G401.6 (cell line): ENCODE measurements around the gene PSPC1.

Source experiments
- FAIRE-seq: peaks from 2 replicates; lab custom pipeline; 2012; peaks lifted over from hg19 to GRCh38; lab: Jason Lieb, UNC

Gene PSPC1

GRCh38 chr13:19673473-19674430 lies 109.0 kb downstream of the PSPC1 start:
- no peak for FAIRE-seq

GRCh38 chr13:19672990-19673389 lies 109.8 kb downstream of the PSPC1 start:
- no peak for FAIRE-seq

DNA sequence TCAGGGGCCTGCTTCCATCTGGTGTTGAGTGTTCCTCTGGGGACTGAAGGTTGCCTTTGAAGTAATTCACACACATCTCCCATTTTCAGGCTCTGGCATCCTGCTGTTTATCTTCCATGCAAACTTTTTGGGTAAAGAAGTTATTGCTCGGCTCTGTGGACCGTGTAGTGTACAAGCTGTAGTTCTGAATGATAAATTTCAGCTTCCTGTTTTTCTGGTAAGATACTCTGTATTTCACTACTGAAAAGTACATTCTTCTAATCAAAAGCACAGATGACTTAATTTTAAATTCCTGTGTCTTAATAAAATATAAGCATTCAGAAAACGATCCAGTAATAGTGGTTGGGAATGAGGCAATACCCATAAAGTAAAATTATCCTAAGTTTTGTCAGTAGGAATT lies 112.6 kb downstream of the PSPC1 start:
- FAIRE-seq, result no peak

- no peak for FAIRE-seq
Observed at GRCh38 chr13:19668778-19669177, 114.0 kb downstream of the PSPC1 start.

DNA sequence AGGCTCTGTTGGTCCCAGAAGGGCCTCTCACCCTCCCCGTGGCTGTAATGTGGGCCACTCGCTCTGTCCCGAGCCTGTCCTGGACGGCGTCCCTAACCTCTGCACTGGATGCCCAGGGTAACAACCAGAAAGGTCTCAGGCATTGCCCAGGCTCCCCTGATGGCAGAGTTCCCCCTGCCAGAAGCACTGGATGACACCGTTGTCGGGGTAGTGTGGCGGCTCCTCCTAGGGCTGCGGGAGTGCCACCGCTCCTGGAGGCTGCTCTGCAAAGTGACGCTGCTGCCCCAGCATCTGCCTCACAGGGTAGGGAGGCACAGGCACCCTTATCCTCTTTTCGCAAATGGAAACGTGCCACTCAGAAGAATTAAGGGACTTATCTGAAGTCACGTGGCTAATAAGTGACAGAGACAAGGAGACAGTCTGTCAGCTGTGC lies 117.3 kb downstream of the PSPC1 start:
- FAIRE-seq, result no peak

DNA sequence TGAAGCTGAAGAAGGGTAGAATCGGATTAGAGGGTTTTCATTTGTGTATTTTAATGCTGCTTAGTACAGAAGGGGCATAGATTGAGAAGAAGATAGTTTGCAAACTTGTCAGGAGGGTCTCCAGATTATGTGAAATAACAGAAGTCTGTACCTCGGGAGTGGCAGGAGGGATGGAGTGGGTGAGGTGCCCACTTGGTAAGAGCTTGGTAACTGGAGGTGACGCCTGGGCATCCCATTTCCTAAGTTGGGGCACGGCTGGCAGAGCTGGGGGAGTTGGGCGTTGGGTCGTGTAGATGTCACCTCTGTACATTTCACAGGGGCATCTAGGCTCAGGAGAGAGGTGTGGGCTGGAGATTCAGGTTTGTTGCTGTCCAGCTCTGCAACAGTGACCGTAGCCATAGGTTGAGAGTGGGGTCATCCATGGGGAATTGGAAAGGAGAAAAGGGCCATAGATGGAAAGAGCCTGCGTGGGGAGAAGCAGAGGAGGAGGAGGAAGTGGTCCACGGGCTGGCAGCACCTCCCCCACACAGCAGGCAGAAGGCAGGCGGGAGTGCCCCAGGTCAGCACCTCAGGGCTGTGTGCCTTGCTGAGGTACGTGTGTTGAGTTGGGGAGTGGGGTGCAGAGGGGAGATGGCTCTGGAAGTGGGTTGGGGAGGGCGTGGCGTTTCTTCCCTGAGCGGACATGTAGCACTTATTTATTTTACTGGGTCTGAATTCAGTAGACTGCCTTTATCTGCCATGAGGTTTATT lies 118.1 kb downstream of the PSPC1 start:
- no peak for FAIRE-seq

DNA sequence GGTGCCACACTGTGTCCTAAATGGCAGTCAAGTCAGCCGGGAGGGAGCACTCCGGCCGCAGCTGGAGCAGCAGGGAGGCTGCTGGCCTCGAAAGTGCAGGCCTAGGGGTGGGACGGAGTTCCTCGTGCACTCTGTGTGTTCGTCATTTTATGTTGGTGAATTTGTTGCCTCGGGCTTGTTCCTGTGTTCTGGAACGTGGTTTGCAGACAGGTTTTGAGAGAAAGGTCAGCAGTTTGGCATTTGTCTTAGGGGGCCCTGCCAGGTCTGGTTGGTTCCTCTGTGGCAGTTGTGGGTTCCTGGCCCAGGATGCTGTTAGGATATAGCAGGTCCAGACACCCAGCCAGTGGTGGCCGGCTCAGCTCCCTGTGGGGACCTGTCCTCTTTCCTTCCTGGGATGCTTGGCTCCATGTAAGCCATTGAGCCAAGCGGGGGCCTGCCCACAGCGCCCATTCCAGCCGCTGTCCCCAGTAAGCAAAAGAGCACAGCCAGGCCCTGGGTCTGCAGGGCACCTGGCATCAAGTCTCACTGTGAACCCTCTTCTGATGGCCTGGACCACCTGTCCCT lies 119.2 kb downstream of the PSPC1 start:
- no peak for FAIRE-seq

DNA sequence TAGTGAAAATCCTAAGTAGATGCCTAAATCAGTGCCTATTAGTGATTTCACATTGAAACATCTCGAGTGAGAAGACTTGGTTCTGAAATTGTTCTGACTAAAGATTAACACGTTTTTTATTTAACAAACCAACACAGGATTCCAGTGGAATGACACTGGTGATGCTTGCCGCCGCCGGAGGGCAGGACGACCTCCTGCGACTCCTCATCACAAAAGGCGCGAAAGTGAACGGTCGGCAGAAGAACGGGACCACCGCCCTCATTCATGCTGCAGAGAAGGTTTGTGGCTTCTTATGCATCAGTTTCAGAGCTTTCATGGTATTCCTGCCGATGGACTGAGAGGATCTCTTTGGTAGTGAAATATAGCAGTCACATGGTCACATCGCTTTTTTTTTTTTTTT lies 121.2 kb downstream of the PSPC1 start:
- FAIRE-seq, result no peak

DNA sequence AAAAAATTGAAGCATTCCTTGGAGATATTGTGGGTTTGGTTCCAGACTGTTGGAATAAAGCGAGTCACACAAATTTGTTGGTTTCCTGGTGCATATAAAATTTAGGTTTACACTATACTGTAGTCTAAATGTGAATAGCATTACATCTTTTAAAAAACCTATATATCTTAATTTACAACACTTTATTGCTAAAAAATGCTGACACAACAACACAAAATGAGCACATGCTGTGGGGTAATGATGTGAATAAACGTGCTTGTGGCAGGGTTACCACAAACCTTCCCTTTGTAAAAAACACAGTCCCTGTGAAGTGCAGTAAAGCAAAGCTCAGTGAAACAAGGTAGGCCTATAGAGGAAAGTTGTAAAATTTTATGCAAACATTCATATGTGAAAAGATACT lies 121.6 kb downstream of the PSPC1 start:
- no peak for FAIRE-seq

DNA sequence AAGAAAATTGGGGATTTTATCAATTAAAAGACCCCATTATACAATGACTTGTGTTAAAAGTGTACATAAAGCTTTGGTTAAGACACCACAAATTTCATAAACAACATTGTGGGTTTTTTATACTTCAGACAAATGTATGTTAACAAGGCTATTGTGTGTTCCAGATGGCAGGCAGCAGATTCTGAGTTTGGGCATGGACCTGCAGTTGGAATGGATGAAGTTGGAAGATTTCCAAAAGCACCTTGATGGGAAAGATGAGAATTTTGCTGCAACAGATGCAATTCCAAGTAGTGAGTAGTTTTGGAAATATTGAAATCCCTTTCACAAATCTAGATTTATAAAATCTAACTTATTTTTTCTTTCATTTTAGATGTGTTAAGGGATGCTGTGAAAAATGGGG lies 123.9 kb downstream of the PSPC1 start:
- FAIRE-seq, result no peak

DNA sequence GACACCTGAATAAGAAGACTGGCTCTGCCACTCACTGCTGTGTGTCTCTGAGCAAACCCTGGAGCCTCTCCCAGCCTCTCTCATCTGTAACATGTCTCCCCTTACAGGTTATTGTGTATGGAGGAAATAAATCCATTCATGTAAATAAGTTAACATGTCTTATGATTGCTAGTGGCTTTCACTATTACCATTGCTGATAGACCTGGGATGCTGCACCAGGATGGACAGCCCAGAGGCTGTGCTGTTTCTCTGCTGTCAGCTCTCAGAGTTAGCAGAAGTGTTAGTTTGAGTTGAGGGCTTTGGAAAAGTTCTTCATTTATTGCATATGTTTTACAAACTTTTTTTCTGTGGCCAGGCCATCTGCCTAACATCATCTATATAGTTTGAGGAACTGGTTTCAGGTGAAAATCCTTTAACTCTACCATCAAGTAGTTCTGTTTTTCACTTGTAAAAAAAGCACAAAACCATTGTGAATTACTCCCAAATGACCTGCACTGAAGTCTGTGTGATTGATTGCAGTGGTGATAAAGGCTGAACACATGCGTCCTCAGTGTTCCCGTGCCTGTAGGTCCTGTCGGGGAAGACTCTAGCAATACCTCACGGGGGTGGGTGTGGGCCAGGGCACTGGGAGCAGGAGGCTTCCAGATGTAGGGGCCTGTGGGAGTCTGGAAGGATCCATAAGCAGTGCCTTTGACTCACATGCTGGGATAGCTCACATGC lies 124.7 kb downstream of the PSPC1 start:
- no peak for FAIRE-seq
